ENCODE data around the gene TPRX2. TPM values are rescaled to one million over a fixed set of nuclear protein-coding genes. Genes with fewer than 3 reads are reported as not detected.

Gene TPRX2
- polyA plus RNA-seq, 1 donor (not counting 4 experiments of a cell fraction or from before 2014, with no cell fraction given) = not detected

DNA sequence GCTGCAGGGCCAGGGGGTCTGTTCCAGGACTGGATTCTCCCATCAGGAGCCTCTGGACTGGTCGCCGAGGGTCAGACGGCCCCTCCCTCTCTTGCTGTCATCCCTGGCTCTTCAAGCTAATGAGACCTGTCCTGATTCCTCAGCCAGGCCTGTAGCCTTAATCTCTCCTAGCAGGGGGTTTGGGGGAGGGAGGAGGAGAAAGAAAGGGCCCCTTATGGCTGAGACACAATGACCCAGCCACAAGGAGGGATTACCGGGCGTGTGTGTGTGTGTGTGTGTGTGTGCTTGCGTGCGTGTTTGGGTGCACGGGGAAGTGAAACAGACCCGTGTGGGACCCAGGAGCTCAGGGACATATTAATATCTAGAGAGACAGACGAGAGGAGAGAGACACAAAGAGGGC is 39.2 kb upstream of the TPRX2 start:
- Histone ChIP-seq H3K9me1 (ENCODE audit: control insufficient read depth, extremely low read depth, insufficient read depth, low read length) (no peaks in the 10 kb centered on the region), H3K4me3 (ENCODE audit: control insufficient read depth in 2 of 3, extremely low read depth in 1 of 3, insufficient read depth in 2 of 3, low read depth in 1 of 3, low read length in 3 of 3) (no peak overlapping the region), H4K20me1 (ENCODE audit: control insufficient read depth, extremely low read depth, insufficient read depth, low read length) (peaks cover 3% of the 10 kb centered on the region), H3K4me1 (ENCODE audit: control insufficient read depth, extremely low read depth, insufficient read depth, low read length) (no peaks in the 10 kb centered on the region), H3K27ac (ENCODE audit: control insufficient read depth, insufficient read depth, low read length) (no peak overlapping the region), H3K4me2 (ENCODE audit: control insufficient read depth, extremely low read depth, insufficient read depth, low read depth, low read length) (no peak overlapping the region), H3K27me3 (ENCODE audit: control insufficient read depth, extremely low read depth, insufficient read depth, low read length) (peaks cover 12% of the 10 kb centered on the region), H3K79me2 (ENCODE audit: control insufficient read depth, insufficient read depth, low read length) (no peaks in the 10 kb centered on the region), H3K9ac (ENCODE audit: control insufficient read depth, extremely low read depth, insufficient read depth, low read length) (no peak overlapping the region), H2AFZ (ENCODE audit: control insufficient read depth, low read length) (no peak overlapping the region), H3K9me3 (ENCODE audit: control insufficient read depth, low read depth, low read length) (no peaks in the 10 kb centered on the region), H3K36me3 (ENCODE audit: control insufficient read depth in 2 of 2, extremely low read depth in 1 of 2, insufficient read depth in 2 of 2, low read length in 2 of 2) (no peaks in the 10 kb centered on the region)
- no peak for FAIRE-seq
- dilution Hi-C loops (cut with MboI; ENCODE audit: extremely low pct_ligation_motif_present, low sequenced_read_pairs) = no loop called here
- no peak for DNase-seq (ENCODE audit: low read depth, low spot score)
- TF ChIP-seq, protein P1, sequence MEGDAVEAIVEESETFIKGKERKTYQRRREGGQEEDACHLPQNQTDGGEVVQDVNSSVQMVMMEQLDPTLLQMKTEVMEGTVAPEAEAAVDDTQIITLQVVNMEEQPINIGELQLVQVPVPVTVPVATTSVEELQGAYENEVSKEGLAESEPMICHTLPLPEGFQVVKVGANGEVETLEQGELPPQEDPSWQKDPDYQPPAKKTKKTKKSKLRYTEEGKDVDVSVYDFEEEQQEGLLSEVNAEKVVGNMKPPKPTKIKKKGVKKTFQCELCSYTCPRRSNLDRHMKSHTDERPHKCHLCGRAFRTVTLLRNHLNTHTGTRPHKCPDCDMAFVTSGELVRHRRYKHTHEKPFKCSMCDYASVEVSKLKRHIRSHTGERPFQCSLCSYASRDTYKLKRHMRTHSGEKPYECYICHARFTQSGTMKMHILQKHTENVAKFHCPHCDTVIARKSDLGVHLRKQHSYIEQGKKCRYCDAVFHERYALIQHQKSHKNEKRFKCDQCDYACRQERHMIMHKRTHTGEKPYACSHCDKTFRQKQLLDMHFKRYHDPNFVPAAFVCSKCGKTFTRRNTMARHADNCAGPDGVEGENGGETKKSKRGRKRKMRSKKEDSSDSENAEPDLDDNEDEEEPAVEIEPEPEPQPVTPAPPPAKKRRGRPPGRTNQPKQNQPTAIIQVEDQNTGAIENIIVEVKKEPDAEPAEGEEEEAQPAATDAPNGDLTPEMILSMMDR (optimal IDR thresholded peaks at IDR 0.05 in 1 of 3, IDR thresholded peaks at IDR 0.05 in 1 of 3, conservative IDR thresholded peaks at IDR 0.05 in 1 of 3; ENCODE audit: extremely low read depth in 1 of 3, insufficient read depth in 2 of 3, low read length in 3 of 3) = no peak
- TF ChIP-seq EZH2 (IDR thresholded peaks at IDR 0.05; ENCODE audit: low read length) = no peak

DNA sequence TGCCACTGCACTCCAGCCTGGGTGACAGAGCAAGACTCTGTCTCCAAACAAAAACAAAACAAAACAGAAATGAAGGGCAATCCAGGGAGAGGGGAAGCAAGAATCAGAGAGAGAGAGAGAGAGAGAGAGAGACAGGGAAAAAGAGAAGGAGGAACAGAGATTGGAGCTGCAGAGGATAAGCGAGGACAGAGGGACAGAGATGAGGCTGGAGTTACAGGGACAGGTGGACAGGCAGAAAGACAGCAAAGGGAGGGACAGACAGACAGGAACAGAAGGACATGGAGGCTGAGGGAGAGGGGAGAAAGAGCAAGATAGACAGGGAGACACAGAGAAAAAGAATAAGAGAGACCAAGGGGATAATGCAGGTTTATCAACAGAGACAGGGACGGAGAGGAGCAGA is 38.6 kb upstream of the TPRX2 start:
- H3K4me3 ChIP-seq (ENCODE audit: control insufficient read depth in 2 of 3, extremely low read depth in 1 of 3, insufficient read depth in 2 of 3, low read depth in 1 of 3, low read length in 3 of 3) = no peak overlapping the region

More for the DNA sequence above, 38.6 kb upstream of the TPRX2 start:
- Histone ChIP-seq H3K79me2 (ENCODE audit: control insufficient read depth, insufficient read depth, low read length) (no peaks in the 10 kb centered on the region), H4K20me1 (ENCODE audit: control insufficient read depth, extremely low read depth, insufficient read depth, low read length) (peaks cover 3% of the 10 kb centered on the region), H3K36me3 (ENCODE audit: control insufficient read depth in 2 of 2, extremely low read depth in 1 of 2, insufficient read depth in 2 of 2, low read length in 2 of 2) (no peaks in the 10 kb centered on the region), H3K9me1 (ENCODE audit: control insufficient read depth, extremely low read depth, insufficient read depth, low read length) (no peaks in the 10 kb centered on the region), H2AFZ (ENCODE audit: control insufficient read depth, low read length) (no peak overlapping the region), H3K4me1 (ENCODE audit: control insufficient read depth, extremely low read depth, insufficient read depth, low read length) (no peaks in the 10 kb centered on the region), H3K27ac (ENCODE audit: control insufficient read depth, insufficient read depth, low read length) (no peak overlapping the region), H3K9ac (ENCODE audit: control insufficient read depth, extremely low read depth, insufficient read depth, low read length) (no peak overlapping the region), H3K27me3 (ENCODE audit: control insufficient read depth, extremely low read depth, insufficient read depth, low read length) (peaks cover 12% of the 10 kb centered on the region), H3K9me3 (ENCODE audit: control insufficient read depth, low read depth, low read length) (no peaks in the 10 kb centered on the region), H3K4me2 (ENCODE audit: control insufficient read depth, extremely low read depth, insufficient read depth, low read depth, low read length) (no peak overlapping the region)
- FAIRE-seq (no peak), DNase-seq (ENCODE audit: low read depth, low spot score) (no peak)
- no peak for TF ChIP-seq EZH2 (IDR thresholded peaks at IDR 0.05; ENCODE audit: low read length)
- TF ChIP-seq, protein P1 (optimal IDR thresholded peaks at IDR 0.05 in 1 of 3, IDR thresholded peaks at IDR 0.05 in 1 of 3, conservative IDR thresholded peaks at IDR 0.05 in 1 of 3; ENCODE audit: extremely low read depth in 1 of 3, insufficient read depth in 2 of 3, low read length in 3 of 3) = no peak
- dilution Hi-C loops (cut with MboI; ENCODE audit: extremely low pct_ligation_motif_present, low sequenced_read_pairs) = no loop called here
